HEK293T (cell line): Measurements from ENCODE around the gene TIMP3.

Experiments
- CTCF ChIA-PET: fragments of 350-600 bp; formaldehyde crosslinking; extraction: SDS; loops from one replicate; lab custom pipeline; 2021; ENCODE audit warnings: antibody characterized with exemption, inconsistent platforms; lab: Yijun Ruan, JAX
- POLR2A ChIA-PET: fragments of 350-600 bp; formaldehyde crosslinking; extraction: SDS; loops from one replicate; lab custom pipeline; 2020; ENCODE audit warnings: antibody characterized with exemption, inconsistent platforms; lab: Yijun Ruan, JAX
- DNase-seq: peaks from one replicate; pipeline ENCODE4 v3.0.0; 2012; ENCODE audit warnings: mixed read lengths; ENCODE audit errors: extremely low spot score
- ARNT ChIP-seq: fragments of 450-650 bp; IDR thresholded peaks from 2 replicates; pipeline ENCODE4 v1.6.1; 2017; ENCODE audit warnings: mild to moderate bottlenecking
- BHLHE40 ChIP-seq: fragments of 450-650 bp; IDR thresholded peaks from 2 replicates; pipeline ENCODE4 v1.6.1; 2016; ENCODE audit warnings: mild to moderate bottlenecking, moderate library complexity, borderline replicate concordance
- CTBP1 ChIP-seq: fragments of 450-650 bp; IDR thresholded peaks from 2 replicates; pipeline ENCODE4 v1.6.1; 2016; ENCODE audit warnings: borderline replicate concordance
- ELF4 ChIP-seq: fragments of 450-650 bp; IDR thresholded peaks from 2 replicates; pipeline ENCODE4 v1.6.1; 2017; ENCODE audit warnings: antibody characterized with exemption
- FOXA1 ChIP-seq: fragments of 450-650 bp; IDR thresholded peaks from 2 replicates; pipeline ENCODE4 v1.6.1; 2016; ENCODE audit warnings: mild to moderate bottlenecking
- FOXK2 ChIP-seq: fragments of 450-650 bp; IDR thresholded peaks from 2 replicates; pipeline ENCODE4 v1.6.1; 2016; ENCODE audit warnings: mild to moderate bottlenecking
- FOXM1 ChIP-seq: fragments of 450-650 bp; IDR thresholded peaks from 2 replicates; pipeline ENCODE4 v1.6.1; 2017; ENCODE audit warnings: mild to moderate bottlenecking, borderline replicate concordance
- HDGF ChIP-seq: fragments of 450-650 bp; IDR thresholded peaks from 2 replicates; pipeline ENCODE4 v1.6.1; 2017; ENCODE audit warnings: antibody characterized with exemption, borderline replicate concordance
- L3MBTL2 ChIP-seq: fragments of 450-650 bp; conservative IDR thresholded peaks from 2 replicates; pipeline ENCODE4 v1.6.1; 2016; ENCODE audit warnings: mild to moderate bottlenecking
- LEF1 ChIP-seq: fragments of 450-650 bp; IDR thresholded peaks from 2 replicates; pipeline ENCODE4 v1.6.1; 2017; ENCODE audit warnings: mild to moderate bottlenecking, borderline replicate concordance
- NFRKB ChIP-seq: fragments of 450-650 bp; IDR thresholded peaks from 2 replicates; pipeline ENCODE4 v1.6.1; 2016; ENCODE audit warnings: mild to moderate bottlenecking, moderate library complexity
- SP1 ChIP-seq: fragments of 450-650 bp; IDR thresholded peaks from 2 replicates; pipeline ENCODE4 v1.6.1; 2017
- SUZ12 ChIP-seq: fragments of 450-650 bp; IDR thresholded peaks from 2 replicates; pipeline ENCODE4 v1.6.1; 2016; ENCODE audit warnings: mild to moderate bottlenecking
- TARDBP ChIP-seq: fragments of 450-650 bp; IDR thresholded peaks from 2 replicates; pipeline ENCODE4 v1.6.1; 2016
- ZNF384 ChIP-seq: fragments of 450-650 bp; IDR thresholded peaks from 2 replicates; pipeline ENCODE4 v1.6.1; 2016
- TF ChIP-seq, protein P1 (sequence below): fragments of 450-650 bp; IDR thresholded peaks from 2 replicates; pipeline ENCODE4 v1.6.1; 2016

TIMP3 gene

DNA sequence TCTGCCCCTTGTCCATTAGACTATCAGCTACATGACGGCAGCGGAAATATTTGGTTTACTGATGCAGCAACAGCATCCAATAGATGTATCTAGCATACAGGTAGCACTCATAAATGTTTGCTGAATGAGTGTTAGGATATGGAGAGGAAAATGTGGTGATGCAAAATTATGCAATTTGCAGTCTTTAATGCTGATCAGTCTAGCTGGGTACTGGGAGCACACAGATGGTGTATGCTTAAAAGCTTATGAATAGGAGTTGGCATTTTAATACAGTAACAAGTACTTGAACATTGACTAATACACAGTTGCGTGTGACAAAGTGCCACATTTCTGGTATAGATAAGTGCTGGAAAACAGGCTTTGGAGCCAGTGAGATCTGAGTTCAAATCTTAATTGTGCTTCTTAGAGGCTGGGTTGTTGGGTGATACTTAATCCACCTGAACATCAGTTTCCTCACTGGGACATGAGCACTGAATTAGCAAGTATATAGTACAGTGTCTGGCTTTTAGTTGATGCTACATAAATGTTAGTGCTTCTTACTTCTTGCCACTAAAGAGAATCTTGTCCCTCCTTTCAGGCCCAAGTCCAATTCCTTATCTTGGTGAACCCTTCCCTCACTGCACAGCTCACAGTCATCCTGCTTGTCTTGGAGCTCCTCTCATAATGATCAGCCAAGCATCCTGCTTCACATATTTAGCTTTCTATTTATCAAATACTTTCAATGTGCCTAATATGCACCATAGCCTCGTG lies 99.6 kb downstream of the TIMP3 start:
- TF ChIP-seq L3MBTL2 (no peak), ARNT (no peak), FOXA1 (no peak), LEF1 (no peak), CTBP1 (no peak), ZNF384 (no peak)
- POLR2A ChIA-PET = interaction anchor here (1.4 kb wide), 1 partner anchor 9 kb away, joined by 3 read pairs; no protein-coding TSS in a partner anchor
- DNase-seq = no peak
- CTCF ChIA-PET = interaction anchor here (0.6 kb wide), 1 partner anchor 1205 kb away, joined by 3 read pairs; no protein-coding TSS in a partner anchor

DNA sequence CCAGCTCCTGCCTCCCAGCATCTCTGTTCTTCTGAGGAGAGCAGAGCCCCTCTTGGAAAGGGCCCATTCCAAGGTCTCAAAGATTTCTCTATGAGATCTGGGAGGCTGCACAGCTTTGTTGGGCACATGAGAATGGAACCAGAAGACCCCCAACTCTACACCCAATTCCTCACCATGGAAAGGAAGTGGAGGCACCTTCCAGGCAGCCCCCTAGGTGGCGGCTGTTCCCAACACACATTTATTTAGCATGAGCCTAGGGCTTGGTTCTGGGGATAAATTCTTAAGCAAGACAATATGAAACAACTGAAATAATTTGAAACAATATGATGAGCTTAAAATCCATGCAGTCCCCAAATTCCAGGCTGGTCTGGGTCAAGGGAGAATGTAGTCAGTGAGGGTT lies 100.4 kb downstream of the TIMP3 start:
- CTCF ChIA-PET = interaction anchor here (0.6 kb wide), 1 partner anchor 1204 kb away, joined by 3 read pairs; no protein-coding TSS in a partner anchor
- POLR2A ChIA-PET = interaction anchor here (1.4 kb wide), 1 partner anchor 8 kb away, joined by 3 read pairs; no protein-coding TSS in a partner anchor
- no peak for DNase-seq
- TF ChIP-seq, protein P1, sequence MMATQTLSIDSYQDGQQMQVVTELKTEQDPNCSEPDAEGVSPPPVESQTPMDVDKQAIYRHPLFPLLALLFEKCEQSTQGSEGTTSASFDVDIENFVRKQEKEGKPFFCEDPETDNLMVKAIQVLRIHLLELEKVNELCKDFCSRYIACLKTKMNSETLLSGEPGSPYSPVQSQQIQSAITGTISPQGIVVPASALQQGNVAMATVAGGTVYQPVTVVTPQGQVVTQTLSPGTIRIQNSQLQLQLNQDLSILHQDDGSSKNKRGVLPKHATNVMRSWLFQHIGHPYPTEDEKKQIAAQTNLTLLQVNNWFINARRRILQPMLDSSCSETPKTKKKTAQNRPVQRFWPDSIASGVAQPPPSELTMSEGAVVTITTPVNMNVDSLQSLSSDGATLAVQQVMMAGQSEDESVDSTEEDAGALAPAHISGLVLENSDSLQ = no peak
- TF ChIP-seq NFRKB = no peak

DNA sequence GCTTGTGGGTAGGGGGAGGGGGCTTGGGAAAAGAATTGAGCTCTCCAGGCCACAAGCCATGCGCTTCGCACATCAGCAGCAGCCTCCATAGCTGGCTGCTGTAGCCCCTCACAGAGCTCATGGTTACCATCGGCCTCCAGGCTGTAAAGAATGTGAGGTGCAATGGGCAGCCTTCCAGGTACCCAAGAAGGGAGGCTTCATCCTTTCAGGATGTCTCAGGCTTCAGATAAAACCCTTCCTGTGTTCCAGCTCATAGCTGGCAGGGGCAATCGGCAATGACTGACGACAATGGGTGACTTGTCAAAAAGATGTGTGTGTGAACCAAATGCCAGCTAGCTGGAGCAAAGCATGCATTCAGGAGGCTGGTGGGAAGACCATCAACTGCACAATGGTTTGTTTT lies 102.0 kb downstream of the TIMP3 start:
- POLR2A ChIA-PET = no interaction called here
- TF ChIP-seq NFRKB (no peak), BHLHE40 (no peak), L3MBTL2 (no peak), ZNF384 (no peak), HDGF (no peak), SP1 (no peak), FOXK2 (no peak), TARDBP (no peak), CTBP1 (no peak), FOXA1 (no peak), ARNT (no peak), LEF1 (no peak)
- TF ChIP-seq, protein P1 = no peak
- CTCF ChIA-PET = no interaction called here
- no peak for DNase-seq

DNA sequence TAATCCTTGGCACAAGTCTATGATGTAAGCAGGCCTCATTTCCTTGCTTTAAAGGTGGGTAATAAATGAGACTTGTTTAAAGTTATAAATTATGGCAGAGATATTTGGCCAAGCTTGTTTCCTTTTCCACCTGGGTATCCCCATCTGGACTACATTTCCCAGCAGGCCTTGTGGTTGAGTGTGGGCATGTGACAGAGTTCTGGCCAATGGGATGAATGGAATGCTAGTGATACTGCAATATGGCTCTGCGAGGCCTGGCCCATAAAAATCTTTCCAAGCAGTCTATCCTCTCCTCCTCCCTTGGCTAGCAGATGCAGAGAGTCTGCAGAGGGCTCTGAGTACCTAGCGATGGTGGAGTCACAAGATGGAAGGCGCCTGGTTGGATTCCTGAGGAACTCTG lies 102.5 kb downstream of the TIMP3 start:
- DNase-seq = peak; percentile 65
- TF ChIP-seq LEF1 (no peak), BHLHE40 (no peak), L3MBTL2 (no peak), ZNF384 (no peak), SUZ12 (no peak), FOXK2 (no peak), FOXA1 (no peak), HDGF (no peak), SP1 (no peak), NFRKB (no peak), FOXM1 (no peak)
- TF ChIP-seq, protein P1 = no peak
- ChIA-PET CTCF (no interaction called here), POLR2A (no interaction called here)

DNA sequence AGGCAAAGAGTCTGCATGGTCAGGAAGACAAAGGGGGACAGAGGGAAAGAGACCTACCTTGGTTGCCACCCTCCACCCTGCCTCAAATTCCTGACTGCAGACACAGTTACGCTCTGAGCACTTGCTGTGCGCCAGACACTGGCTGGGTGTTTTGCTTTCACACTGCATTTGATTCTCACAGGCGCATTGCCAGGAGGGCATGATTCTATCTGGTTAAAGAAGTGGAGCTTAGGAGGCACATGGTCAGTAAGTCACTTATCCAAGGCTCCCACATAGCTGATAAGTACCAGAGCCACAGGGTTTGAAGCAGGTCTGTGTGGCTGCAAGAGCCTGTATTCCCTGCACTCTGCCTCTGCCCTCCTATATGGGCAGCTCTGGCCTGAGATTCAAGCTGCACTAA lies 103.9 kb downstream of the TIMP3 start:
- no peak for DNase-seq
- no peak for TF ChIP-seq SUZ12
- TF ChIP-seq CTBP1 = no peak
- TF ChIP-seq L3MBTL2 = no peak
- no peak for TF ChIP-seq FOXK2
- TF ChIP-seq, protein P1 = no peak
- TF ChIP-seq TARDBP = no peak
- TF ChIP-seq SP1 = no peak
- no peak for TF ChIP-seq ARNT
- TF ChIP-seq ZNF384 = no peak
- no peak for TF ChIP-seq NFRKB
- no peak for TF ChIP-seq FOXA1
- TF ChIP-seq FOXM1 = no peak
- TF ChIP-seq ELF4 = no peak
- TF ChIP-seq HDGF = no peak
- TF ChIP-seq LEF1 = no peak
- ChIA-PET CTCF (no interaction called here), POLR2A (no interaction called here)
